Esophagus (tissue), 2 donors: ENCODE measurements around the gene ATOH7. TPM values are rescaled to one million over a fixed set of nuclear protein-coding genes. Genes with fewer than 3 reads are reported as not detected.

Source experiments
- H3K27ac ChIP-seq, 2 donors: one replicate each; pipeline ENCODE4 v1.5.1; 2013; ENCODE audit warnings: low read depth in 2 of 2, mild to moderate bottlenecking in 2 of 2, inconsistent platforms in 1 of 2, low read length in 1 of 2, moderate library complexity in 1 of 2
- H3K27me3 ChIP-seq, 2 donors: one replicate each; pipeline ENCODE4 v1.6.1; 2013; ENCODE audit warnings: low read length in 2 of 2, control low read depth in 1 of 2, mild to moderate bottlenecking in 1 of 2; ENCODE audit not compliant: insufficient read depth in 2 of 2, control insufficient read depth in 1 of 2
- H3K36me3 ChIP-seq, 2 donors: one replicate each; pipeline ENCODE4 v1.6.1; 2013; ENCODE audit warnings: low read length in 1 of 2; ENCODE audit not compliant: control insufficient read depth in 2 of 2, insufficient read depth in 2 of 2
- H3K4me1 ChIP-seq, 2 donors: one replicate each; pipeline ENCODE4 v1.6.1; 2013; ENCODE audit warnings: low read length in 1 of 2; ENCODE audit not compliant: control insufficient read depth in 2 of 2, insufficient read depth in 2 of 2
- H3K4me3 ChIP-seq, 2 donors: one replicate each; pipeline ENCODE4 v1.5.1; 2013; ENCODE audit warnings: low read length in 2 of 2, mild to moderate bottlenecking in 2 of 2, low read depth in 1 of 2, moderate library complexity in 1 of 2
- H3K9me3 ChIP-seq, 2 donors: one replicate each; pipeline ENCODE4 v1.6.1; 2013; ENCODE audit warnings: mild to moderate bottlenecking in 2 of 2, low read depth in 1 of 2, low read length in 1 of 2, moderate library complexity in 1 of 2; ENCODE audit not compliant: control insufficient read depth in 2 of 2, insufficient read depth in 1 of 2
- WGBS, 2 donors: extraction: QIAGEN DNeasy Blood & Tissue Kit; methylation state at CpG; one replicate each; pipeline ENCODE4 v1.1.7; 2013; 5-methylcytosine and 5-hydroxymethylcytosine counted together
- polyA plus RNA-seq, 2 donors: library from polyadenylated mRNA; stranded (reverse); fragments of 200-250 nt; gene quantifications; one replicate each; pipeline ENCODE4 v1.2.3, GENCODE V29; 2013
- donor health status: healthy with polysubstance abuse.
- donor health status: Bipolar disorder and iron deficiency.

The ATOH7 gene
- polyA plus RNA-seq, 2 donors = 0.02 TPM; not detected in 1

GRCh38 chr10:68192113-68192512 is 39.8 kb downstream of the ATOH7 start:
- no peaks in the 10 kb centered on the region for H3K27me3 ChIP-seq
- WGBS, 2 donors = 46 to 65% methylated on average over 3 of the region's 3 CpGs
- H3K36me3 ChIP-seq = no peaks in the 10 kb centered on the region
- no peak overlapping the region for H3K4me3 ChIP-seq
- H3K27ac ChIP-seq = no peak overlapping the region
- no peaks in the 10 kb centered on the region for H3K4me1 ChIP-seq
- no peaks in the 10 kb centered on the region for H3K9me3 ChIP-seq

- no peaks in the 10 kb centered on the region for H3K4me1 ChIP-seq
- H3K36me3 ChIP-seq = no peaks in the 10 kb centered on the region
- no peak overlapping the region for H3K27ac ChIP-seq
- H3K9me3 ChIP-seq = no peaks in the 10 kb centered on the region
- H3K27me3 ChIP-seq = no peaks in the 10 kb centered on the region
- H3K4me3 ChIP-seq = no peak overlapping the region
- WGBS, 2 donors = 73 to 74% methylated on average over 6 of the region's 6 CpGs
Measured at GRCh38 chr10:68188835-68189234, 43.1 kb downstream of the ATOH7 start.

GRCh38 chr10:68185085-68185484 is 46.8 kb downstream of the ATOH7 start:
- Histone ChIP-seq H3K27me3 (no peaks in the 10 kb centered on the region), H3K4me1 (no peaks in the 10 kb centered on the region), H3K9me3 (no peaks in the 10 kb centered on the region), H3K27ac (no peak overlapping the region), H3K36me3 (no peaks in the 10 kb centered on the region), H3K4me3 (no peak overlapping the region)
- WGBS, 2 donors = 48 to 65% methylated on average over 2 of the region's 2 CpGs

GRCh38 chr10:68184546-68184945 is 47.4 kb downstream of the ATOH7 start:
- no peaks in the 10 kb centered on the region for H3K27me3 ChIP-seq
- no peaks in the 10 kb centered on the region for H3K4me1 ChIP-seq
- no peaks in the 10 kb centered on the region for H3K36me3 ChIP-seq
- H3K9me3 ChIP-seq = no peaks in the 10 kb centered on the region
- H3K4me3 ChIP-seq = no peak overlapping the region
- no peak overlapping the region for H3K27ac ChIP-seq
- 59% methylated on average over 7 of the region's 7 CpGs for WGBS, 2 donors

Other genes starting within 250 kb of the ATOH7 start
- gene HERC4, start 156.8 kb downstream of the ATOH7 start, polyA plus RNA-seq = 10 to 100 TPM; 11.8 to 13.3 TPM
- under 1 TPM in 1 of 2 donors, not detected in 1; 0.01 TPM for gene MYPN, start 122.6 kb downstream of the ATOH7 start, polyA plus RNA-seq
- 10 to 100 TPM; 83.3 to 87.4 TPM for gene HNRNPH3, start 100.0 kb upstream of the ATOH7 start, polyA plus RNA-seq
- gene PBLD, start 100.8 kb upstream of the ATOH7 start, polyA plus RNA-seq = 1 to 10 TPM; 1.1 to 1.2 TPM
- gene RUFY2, start 175.2 kb upstream of the ATOH7 start, polyA plus RNA-seq = 1 to 10 TPM; 4.9 to 5.1 TPM
- 1 to 10 TPM; 1.8 TPM for gene DNA2, start 239.9 kb upstream of the ATOH7 start, polyA plus RNA-seq